ENCODE results near the gene MFSD12.
"Not testable (repeated sequence)": the region's sequence is repeated elsewhere in the genome, so short reads cannot be mapped to it uniquely, and the experiment has no call there.

Gene MFSD12

GRCh38 chr19:3533563-3534216, 23.7 kb downstream of the MFSD12 start:
- TF ChIP-seq, protein P1, sequence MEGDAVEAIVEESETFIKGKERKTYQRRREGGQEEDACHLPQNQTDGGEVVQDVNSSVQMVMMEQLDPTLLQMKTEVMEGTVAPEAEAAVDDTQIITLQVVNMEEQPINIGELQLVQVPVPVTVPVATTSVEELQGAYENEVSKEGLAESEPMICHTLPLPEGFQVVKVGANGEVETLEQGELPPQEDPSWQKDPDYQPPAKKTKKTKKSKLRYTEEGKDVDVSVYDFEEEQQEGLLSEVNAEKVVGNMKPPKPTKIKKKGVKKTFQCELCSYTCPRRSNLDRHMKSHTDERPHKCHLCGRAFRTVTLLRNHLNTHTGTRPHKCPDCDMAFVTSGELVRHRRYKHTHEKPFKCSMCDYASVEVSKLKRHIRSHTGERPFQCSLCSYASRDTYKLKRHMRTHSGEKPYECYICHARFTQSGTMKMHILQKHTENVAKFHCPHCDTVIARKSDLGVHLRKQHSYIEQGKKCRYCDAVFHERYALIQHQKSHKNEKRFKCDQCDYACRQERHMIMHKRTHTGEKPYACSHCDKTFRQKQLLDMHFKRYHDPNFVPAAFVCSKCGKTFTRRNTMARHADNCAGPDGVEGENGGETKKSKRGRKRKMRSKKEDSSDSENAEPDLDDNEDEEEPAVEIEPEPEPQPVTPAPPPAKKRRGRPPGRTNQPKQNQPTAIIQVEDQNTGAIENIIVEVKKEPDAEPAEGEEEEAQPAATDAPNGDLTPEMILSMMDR (IDR thresholded peaks at IDR 0.05; ENCODE audit: extremely low read depth, insufficient read depth, missing control alignments) = no peak
- in situ Hi-C loops (cut with MboI; ENCODE audit: low pct_unique_long_range_greater_than_20kb, low sequenced_read_pairs, unreplicated experiment) = no loop called here

GRCh38 chr19:3533033-3533432, 24.4 kb downstream of the MFSD12 start:
- in situ Hi-C loops (cut with MboI; ENCODE audit: low pct_unique_long_range_greater_than_20kb, low sequenced_read_pairs, unreplicated experiment) = no loop called here
- TF ChIP-seq, protein P1 (IDR thresholded peaks at IDR 0.05; ENCODE audit: extremely low read depth, insufficient read depth, missing control alignments) = no peak
- no peak for DNase-seq (ENCODE audit: low spot score)

More at GRCh38 chr19:3533563-3534216, 23.7 kb downstream of the MFSD12 start:
- no peak for DNase-seq (ENCODE audit: low spot score)

DNA sequence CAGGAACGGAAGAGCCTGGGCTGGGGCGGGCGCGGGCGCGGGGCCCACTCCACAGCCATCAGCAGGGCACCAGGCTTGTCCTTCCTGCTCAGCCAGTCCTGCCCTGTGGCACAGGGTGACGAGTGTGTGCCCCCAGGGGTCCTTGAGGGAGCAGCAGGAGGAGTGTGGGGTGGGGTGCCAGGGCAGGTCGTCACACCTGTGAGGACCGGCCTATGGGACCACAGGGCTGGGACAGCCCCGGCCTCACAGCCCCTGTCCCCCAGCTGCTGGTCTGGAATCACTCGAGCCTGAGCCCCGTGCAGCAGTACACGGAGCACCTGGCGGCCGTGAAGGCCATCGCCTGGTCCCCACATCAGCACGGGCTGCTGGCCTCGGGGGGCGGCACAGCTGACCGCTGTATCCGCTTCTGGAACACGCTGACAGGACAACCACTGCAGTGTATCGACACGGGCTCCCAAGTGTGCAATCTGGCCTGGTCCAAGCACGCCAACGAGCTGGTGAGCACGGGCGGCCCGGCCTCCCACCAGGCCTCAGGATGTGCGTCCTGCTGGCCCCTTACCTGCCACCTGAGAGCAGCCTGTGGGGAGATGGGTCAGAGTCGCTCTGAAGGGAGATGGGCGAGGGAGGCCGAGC, 25.1 kb downstream of the MFSD12 start:
- TF ChIP-seq, protein P1 (IDR thresholded peaks at IDR 0.05; ENCODE audit: extremely low read depth, insufficient read depth, missing control alignments) = no peak

DNA sequence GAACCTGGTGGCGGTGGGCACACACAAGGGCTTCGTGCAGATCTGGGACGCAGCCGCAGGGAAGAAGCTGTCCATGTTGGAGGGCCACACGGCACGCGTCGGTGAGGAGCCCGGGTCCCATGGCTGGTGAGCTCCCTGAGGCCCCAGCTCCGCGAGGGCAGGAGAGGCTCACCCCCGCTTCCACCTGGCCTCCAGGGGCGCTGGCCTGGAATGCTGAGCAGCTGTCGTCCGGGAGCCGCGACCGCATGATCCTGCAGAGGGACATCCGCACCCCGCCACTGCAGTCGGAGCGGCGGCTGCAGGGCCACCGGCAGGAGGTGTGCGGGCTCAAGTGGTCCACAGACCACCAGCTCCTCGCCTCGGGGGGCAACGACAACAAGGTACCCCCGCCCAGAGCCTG, 25.7 kb downstream of the MFSD12 start:
- in situ Hi-C loops (cut with MboI; ENCODE audit: low pct_unique_long_range_greater_than_20kb, low sequenced_read_pairs, unreplicated experiment) = no loop called here
- DNase-seq (ENCODE audit: low spot score) = no peak
- TF ChIP-seq, protein P1 (IDR thresholded peaks at IDR 0.05; ENCODE audit: extremely low read depth, insufficient read depth, missing control alignments) = no peak

More for the DNA sequence above, 25.1 kb downstream of the MFSD12 start:
- DNase-seq (ENCODE audit: low spot score) = no peak
- in situ Hi-C loops (cut with MboI; ENCODE audit: low pct_unique_long_range_greater_than_20kb, low sequenced_read_pairs, unreplicated experiment) = no loop called here

DNA sequence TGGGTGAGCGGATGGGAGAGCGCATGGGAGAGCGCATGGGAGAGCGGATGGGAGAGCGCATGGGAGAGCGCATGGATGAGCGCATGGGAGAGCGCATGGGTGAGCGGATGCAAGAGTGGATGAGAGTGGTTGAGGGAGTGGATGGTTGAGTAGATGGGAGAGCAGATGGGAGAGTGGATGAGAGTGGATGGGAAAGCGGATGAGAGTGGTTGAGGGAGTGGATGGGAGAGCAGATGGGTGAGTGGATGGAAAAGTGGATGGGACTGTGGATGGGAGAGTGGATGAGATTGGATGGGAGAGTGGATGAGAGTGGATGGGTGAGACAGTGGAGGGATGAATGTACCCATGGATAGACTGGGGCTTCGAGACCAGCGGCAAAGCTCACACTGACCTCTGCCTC, 27.0 kb downstream of the MFSD12 start:
- TF ChIP-seq, protein P1 (IDR thresholded peaks at IDR 0.05; ENCODE audit: extremely low read depth, insufficient read depth, missing control alignments) = no peak
- in situ Hi-C loops (cut with MboI; ENCODE audit: low pct_unique_long_range_greater_than_20kb, low sequenced_read_pairs, unreplicated experiment) = no loop called here
- no peak for DNase-seq (ENCODE audit: low spot score)

GRCh38 chr19:3529299-3529698, 28.1 kb downstream of the MFSD12 start:
- DNase-seq (ENCODE audit: low spot score); in situ Hi-C loops (cut with MboI; ENCODE audit: low pct_unique_long_range_greater_than_20kb, low sequenced_read_pairs, unreplicated experiment): not testable (repeated sequence)

- in situ Hi-C loops (cut with MboI; ENCODE audit: low pct_unique_long_range_greater_than_20kb, low sequenced_read_pairs, unreplicated experiment) = no loop called here
- DNase-seq (ENCODE audit: low spot score) = no peak
- TF ChIP-seq, protein P1 (IDR thresholded peaks at IDR 0.05; ENCODE audit: extremely low read depth, insufficient read depth, missing control alignments) = no peak
These were observed 28.7 kb downstream of the MFSD12 start for GRCh38 chr19:3528539-3529211.

Data from GM13977 (cell line).